SH-SY5Y (cell line): ENCODE results near the gene TMEM116.

Experiments
- GATA2 ChIP-seq: IDR thresholded peaks from 2 replicates; pipeline ENCODE4 v1.6.1; 2011; ENCODE audit warnings: mild to moderate bottlenecking, low read depth, low read length
- GATA3 ChIP-seq: IDR thresholded peaks from 2 replicates; pipeline ENCODE4 v1.6.1; 2011; ENCODE audit warnings: low read depth, mild to moderate bottlenecking, low read length, moderate library complexity

GRCh38 chr12:111991946-111992345 lies 21.0 kb downstream of the TMEM116 start:
- TF ChIP-seq GATA2: no peak
- no peak for TF ChIP-seq GATA3
